H1 (cell line): Measurements from ENCODE around the gene TEX48. TPM values are rescaled to one million over a fixed set of nuclear protein-coding genes. Genes with fewer than 3 reads are reported as not detected.

Experiments
- CTCF ChIA-PET: fragments of 300-600 bp; sonication (Branson Sonifier 250); formaldehyde crosslinking; loops from one replicate; lab custom pipeline; 2021; ENCODE audit not compliant: partially characterized antibody; lab: Charles Lee
- POLR2A ChIA-PET: fragments of 300-600 bp; sonication (Branson Sonifier 250); formaldehyde crosslinking; loops from one replicate; lab custom pipeline; 2021; ENCODE audit warnings: inconsistent platforms; ENCODE audit not compliant: partially characterized antibody; lab: Charles Lee
- DNase-seq, 2 experiments: peaks; one replicate each; pipeline versions ENCODE4 v3.0.0 to v3.0.0-alpha.2; 2010 to 2022; ENCODE audit warnings: low spot score in 2 of 2, low read depth in 1 of 2, mixed read lengths in 1 of 2
- FAIRE-seq: peaks from 2 replicates; lab custom pipeline; 2011; peaks lifted over from hg19 to GRCh38; lab: Jason Lieb, UNC
- H2AFZ ChIP-seq: 2 replicates; pipeline ENCODE4 v1.8.1; 2012; ENCODE audit warnings: low read length, inconsistent platforms
- H2AK5ac ChIP-seq: 2 replicates; pipeline ENCODE4 v1.6.1; 2013; ENCODE audit warnings: low read depth, low read length
- H2BK120ac ChIP-seq: replicated peaks from 2 replicates; pipeline ENCODE3; 2013; ENCODE audit warnings: low read depth, low read length, inconsistent platforms
- H2BK12ac ChIP-seq: 2 replicates; pipeline ENCODE4 v1.6.1; 2013; ENCODE audit warnings: low read depth, low read length
- H2BK15ac ChIP-seq: 2 replicates; pipeline ENCODE4 v1.6.1; 2013; ENCODE audit warnings: low read length
- H2BK20ac ChIP-seq: 2 replicates; pipeline ENCODE4 v1.6.1; 2013; ENCODE audit warnings: low read length
- H2BK5ac ChIP-seq: 2 replicates; pipeline ENCODE4 v1.6.1; 2013; ENCODE audit warnings: low read depth, low read length
- H3K14ac ChIP-seq: 2 replicates; pipeline ENCODE4 v1.6.1; 2013; ENCODE audit warnings: inconsistent platforms; ENCODE audit not compliant: insufficient read length
- H3K18ac ChIP-seq: 2 replicates; pipeline ENCODE4 v1.6.1; 2013; ENCODE audit warnings: low read length; ENCODE audit errors: extremely low read depth
- H3K23ac ChIP-seq: 2 replicates; pipeline ENCODE4 v1.6.1; 2013; ENCODE audit warnings: inconsistent platforms; ENCODE audit not compliant: insufficient read length
- H3K23me2 ChIP-seq: 2 replicates; pipeline ENCODE4 v1.6.1; 2013; ENCODE audit warnings: low read depth, low read length
- H3K27ac ChIP-seq: 2 replicates; pipeline ENCODE4 v1.6.1; 2011; ENCODE audit warnings: low read depth, low read length, inconsistent platforms
- H3K27me3 ChIP-seq, 4 experiments: replicated peaks in 1 of 4; 1 replicate in 1 of 4; 2 replicates in 3 of 4; pipeline versions ENCODE4 v1.6.1 to v1.8.1; 2011 to 2013; ENCODE audit warnings: low read length in 3 of 4, mild to moderate bottlenecking in 3 of 4, inconsistent platforms in 2 of 4, mixed read lengths in 2 of 4, moderate library complexity in 1 of 4; ENCODE audit not compliant: control insufficient read depth in 3 of 4, insufficient read depth in 3 of 4; ENCODE audit errors: extremely low read depth in 1 of 4
- H3K36me3 ChIP-seq, 4 experiments: 2 replicates each; pipeline versions ENCODE4 v1.6.1 to v1.8.1; 2011 to 2013; ENCODE audit warnings: mild to moderate bottlenecking in 4 of 4, low read length in 3 of 4, moderate library complexity in 2 of 4, control low read depth in 1 of 4, inconsistent platforms in 1 of 4; ENCODE audit not compliant: insufficient read depth in 4 of 4, control insufficient read depth in 2 of 4
- H3K4ac ChIP-seq: replicated peaks from 2 replicates; pipeline ENCODE3; 2013; ENCODE audit warnings: low read length, low read depth, mixed read lengths, inconsistent platforms; ENCODE audit not compliant: insufficient read length
- H3K4me1 ChIP-seq, 4 experiments: replicated peaks in 1 of 4; 1 replicate in 1 of 4; 2 replicates in 3 of 4; pipeline versions ENCODE4 v1.6.1 to v1.8.1; 2011 to 2013; ENCODE audit warnings: low read length in 3 of 4, inconsistent platforms in 2 of 4, mixed read lengths in 1 of 4; ENCODE audit not compliant: insufficient read depth in 4 of 4, control insufficient read depth in 3 of 4
- H3K4me2 ChIP-seq, 2 experiments: 2 replicates each; pipeline versions ENCODE4 v1.6.1 to v1.8.1; 2011 to 2013; ENCODE audit warnings: low read depth in 2 of 2, low read length in 2 of 2, control low read depth in 1 of 2, inconsistent platforms in 1 of 2, mild to moderate bottlenecking in 1 of 2; ENCODE audit not compliant: insufficient read depth in 1 of 2
- H3K4me3 ChIP-seq, 4 experiments: fragments of 200-600, 300-600 bp in 1 of 4; sonication (generic), shearing (Covaris generic), sonication (Bioruptor Twin) in 1 of 4; 2 replicates each; pipeline versions ENCODE4 v1.5.1 to v1.8.1; 2011 to 2016; ENCODE audit warnings: low read length in 4 of 4, low read depth in 3 of 4, control low read depth in 2 of 4, inconsistent platforms in 2 of 4, mild to moderate bottlenecking in 2 of 4, mixed read lengths in 1 of 4, moderate library complexity in 1 of 4; ENCODE audit not compliant: insufficient read depth in 2 of 4; ENCODE audit errors: extremely low read depth in 1 of 4
- H3K56ac ChIP-seq: replicated peaks from 2 replicates; pipeline ENCODE3; 2013; ENCODE audit warnings: low read depth, mild to moderate bottlenecking, mixed read lengths, low read length, inconsistent platforms; ENCODE audit not compliant: insufficient read length
- H3K79me1 ChIP-seq: 2 replicates; pipeline ENCODE4 v1.6.1; 2013; ENCODE audit warnings: low read depth, low read length, control low read depth
- H3K79me2 ChIP-seq, 2 experiments: 2 replicates each; pipeline versions ENCODE4 v1.6.1 to v1.8.1; 2012 to 2013; ENCODE audit warnings: low read length in 2 of 2, mild to moderate bottlenecking in 2 of 2, inconsistent platforms in 1 of 2; ENCODE audit not compliant: insufficient read depth in 2 of 2, control insufficient read depth in 1 of 2
- H3K9ac ChIP-seq, 4 experiments: replicated peaks in 1 of 4; 1 replicate in 1 of 4; 2 replicates in 3 of 4; pipeline versions ENCODE4 v1.6.1 to v1.8.1; 2011 to 2013; ENCODE audit warnings: low read depth in 3 of 4, low read length in 3 of 4, control low read depth in 2 of 4, mild to moderate bottlenecking in 2 of 4, moderate library complexity in 2 of 4, inconsistent platforms in 1 of 4; ENCODE audit errors: extremely low read depth in 1 of 4
- H3K9me3 ChIP-seq, 2 experiments: 2 replicates each; pipeline versions ENCODE4 v1.6.1 to v1.8.1; 2012 to 2013; ENCODE audit warnings: mild to moderate bottlenecking in 2 of 2, moderate library complexity in 2 of 2, control low read depth in 1 of 2, inconsistent platforms in 1 of 2, low read depth in 1 of 2, low read length in 1 of 2, mixed read lengths in 1 of 2; ENCODE audit not compliant: insufficient read depth in 2 of 2
- H4K20me1 ChIP-seq, 2 experiments: replicated peaks in 1 of 2; 2 replicates each; pipeline versions ENCODE3 to v1.8.1; 2011 to 2013; ENCODE audit warnings: inconsistent platforms in 2 of 2, low read length in 2 of 2, mild to moderate bottlenecking in 1 of 2; ENCODE audit not compliant: insufficient read depth in 2 of 2, control insufficient read depth in 1 of 2
- H4K5ac ChIP-seq: 2 replicates; pipeline ENCODE4 v1.6.1; 2013; ENCODE audit warnings: low read length, low read depth, mixed read lengths, inconsistent platforms; ENCODE audit not compliant: insufficient read length
- H4K8ac ChIP-seq: 2 replicates; pipeline ENCODE4 v1.8.0; 2013; ENCODE audit warnings: mild to moderate bottlenecking, moderate library complexity, low read length, inconsistent platforms; ENCODE audit not compliant: insufficient read depth; ENCODE audit errors: extremely low read depth
- H4K91ac ChIP-seq: replicated peaks from 2 replicates; pipeline ENCODE3; 2013; ENCODE audit warnings: low read length, mixed read lengths, inconsistent platforms; ENCODE audit not compliant: insufficient read length
- BCL11A ChIP-seq, 2 experiments: IDR thresholded peaks; one replicate each; pipeline ENCODE4 v1.6.1; 2011; ENCODE audit warnings: low read depth in 2 of 2, low read length in 2 of 2, mild to moderate bottlenecking in 2 of 2
- CBX5 ChIP-seq: fragments of 300-800, 300-1000 bp; sonication (generic); IDR thresholded peaks from 2 replicates; pipeline ENCODE4 v1.7.1; 2016; ENCODE audit warnings: antibody characterized with exemption, low read length, low read depth
- CEBPB ChIP-seq: IDR thresholded peaks from 2 replicates; pipeline ENCODE4 v1.6.1; 2012; ENCODE audit warnings: low read depth, low read length
- CHD2 ChIP-seq: IDR thresholded peaks from 2 replicates; pipeline ENCODE4 v1.6.1; 2012; ENCODE audit warnings: low read length, improper control_type of control experiment
- EGR1 ChIP-seq: IDR thresholded peaks from 2 replicates; pipeline ENCODE4 v1.6.1; 2011; ENCODE audit warnings: low read depth, low read length, borderline replicate concordance
- EZH2 ChIP-seq: fragments of 200-600 bp; sonication (generic); IDR thresholded peaks from 2 replicates; pipeline ENCODE4 v1.7.1; 2012; ENCODE audit warnings: low read depth, mild to moderate bottlenecking, moderate library complexity, low read length, inconsistent platforms; ENCODE audit not compliant: severe bottlenecking
- HDAC2 ChIP-seq, 2 experiments: fragments of 300-600 bp in 1 of 2; sonication (generic) in 1 of 2; IDR thresholded peaks; 2 replicates each; pipeline ENCODE4 v1.6.1; 2011 to 2012; ENCODE audit warnings: low read depth in 2 of 2, low read length in 2 of 2, mild to moderate bottlenecking in 2 of 2, moderate library complexity in 2 of 2, borderline replicate concordance in 1 of 2, inconsistent platforms in 1 of 2
- HDAC6 ChIP-seq: IDR thresholded peaks from one replicate; pipeline ENCODE4 v1.7.1; 2012; ENCODE audit warnings: low read depth, mild to moderate bottlenecking, inconsistent platforms, low read length, moderate library complexity
- JUND ChIP-seq: IDR thresholded peaks from 2 replicates; pipeline ENCODE4 v1.6.1; 2011; ENCODE audit warnings: mild to moderate bottlenecking, improper control_type of control experiment, low read length
- MAFK ChIP-seq: IDR thresholded peaks from 2 replicates; pipeline ENCODE4 v1.6.1; 2012; ENCODE audit warnings: low read depth, mild to moderate bottlenecking, improper control_type of control experiment, low read length
- POLR2AphosphoS5 ChIP-seq: IDR thresholded peaks from 2 replicates; pipeline ENCODE4 v1.6.1; 2011; ENCODE audit warnings: low read depth, low read length
- RBBP5 ChIP-seq: IDR thresholded peaks from 2 replicates; pipeline ENCODE4 v1.7.1; 2012; ENCODE audit warnings: low read depth, mild to moderate bottlenecking, inconsistent platforms, low read length, moderate library complexity, borderline replicate concordance
- SIRT6 ChIP-seq: IDR thresholded peaks from one replicate; pipeline ENCODE4 v1.7.1; 2012; ENCODE audit warnings: low read length, inconsistent platforms
- SP4 ChIP-seq: IDR thresholded peaks from 2 replicates; pipeline ENCODE4 v1.6.1; 2012; ENCODE audit warnings: low read length, inconsistent platforms
- TAF1 ChIP-seq: IDR thresholded peaks from 2 replicates; pipeline ENCODE4 v1.6.1; 2011; ENCODE audit warnings: mild to moderate bottlenecking, low read depth, low read length
- TEAD4 ChIP-seq: IDR thresholded peaks from 2 replicates; pipeline ENCODE4 v1.6.1; 2012; ENCODE audit warnings: low read depth, low read length, inconsistent platforms, mixed read lengths
- WGBS, 2 experiments: shearing (Covaris generic) in 1 of 2; methylation state at CpG; one replicate each; pipeline versions ENCODE4 v1.1.6 to v1.1.7; 2013 to 2015; ENCODE audit warnings: low lambda C conversion rate in 2 of 2, mixed read lengths in 2 of 2, inconsistent platforms in 1 of 2, low coverage in 1 of 2, missing lambda C conversion rate in 1 of 2; ENCODE audit not compliant: insufficient replicate concordance in 2 of 2, insufficient coverage in 1 of 2, insufficient read length in 1 of 2; ENCODE audit errors: extremely low coverage in 1 of 2, missing lambda C conversion rate in 1 of 2; 5-methylcytosine and 5-hydroxymethylcytosine counted together
- polyA plus RNA-seq, 7 experiments: library from polyadenylated mRNA; depleted of rRNA in 3 of 7; stranded (reverse) in 5 of 7; unstranded in 2 of 7; fragments of >200 nt in 5 of 7; fragments of 200-250 nt in 2 of 7; gene quantifications; 1 replicate in 5 of 7; 2 replicates in 1 of 7; 4 replicates in 1 of 7; pipeline versions ENCODE4 v1.2.1 to v1.2.3, GENCODE V29; 2011 to 2013; ENCODE audit warnings: missing spikeins in 2 of 7, mixed read lengths in 2 of 7
- total RNA-seq: library from RNA; stranded (reverse); fragmentation: NEBNext Ultra II Directional; extraction: Animal tissue kit (Norgen Biotek cat#: 25700); gene quantifications from 2 replicates; pipeline ENCODE4 v1.2.1, GENCODE V29; 2021

The TEX48 gene
- total and polyA plus RNA-seq, 2 of the 8 experiments (the other 6 are each of a cell fraction or from before 2014, with no cell fraction given) = not detected

DNA sequence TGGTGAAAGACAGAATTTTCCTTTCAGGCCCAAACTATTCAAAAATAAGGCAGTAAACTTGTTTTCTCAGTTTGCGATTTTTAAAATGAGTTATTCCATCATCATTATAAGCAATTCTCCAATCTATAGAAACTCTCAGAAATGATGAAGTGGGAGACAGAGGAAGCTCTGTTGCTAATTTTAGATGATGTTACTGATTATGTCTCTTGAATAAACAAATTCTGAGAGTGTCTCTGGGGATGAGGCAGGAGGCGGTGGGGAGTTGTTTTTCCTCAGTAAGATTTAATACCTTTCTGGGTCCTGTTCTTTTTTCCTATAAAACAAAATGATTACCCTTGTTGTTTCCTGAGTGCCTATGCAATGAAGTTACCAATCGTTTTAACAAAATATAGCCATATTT, 43.9 kb upstream of the TEX48 start:
- no peak overlapping the region for H2BK20ac ChIP-seq
- peaks cover 3% of the 10 kb centered on the region; the same call in 1 of the 2 replicates for H3K23me2 ChIP-seq
- 87% methylated on average over 3 of the region's 3 CpGs; no CpG with 5 or more reads in 1 of the 2 experiments for WGBS, 2 experiments
- no peaks in the 10 kb centered on the region for H3K4me1 ChIP-seq
- H3K9ac ChIP-seq = no peak overlapping the region
- no peak overlapping the region for H3K27ac ChIP-seq
- H4K20me1 ChIP-seq = peaks cover 0 to 2% of the 10 kb centered on the region in 2 experiments
- no peak overlapping the region for H3K4ac ChIP-seq
- POLR2A ChIA-PET = no interaction called here
- H3K23ac ChIP-seq = no peak overlapping the region
- DNase-seq = no peak
- H4K8ac ChIP-seq = no peak overlapping the region
- H3K79me2 ChIP-seq = no peaks in the 10 kb centered on the region
- H3K14ac ChIP-seq = no peak overlapping the region
- no peak overlapping the region for H2BK5ac ChIP-seq
- FAIRE-seq = no peak
- H3K4me2 ChIP-seq = no peak overlapping the region
- H3K56ac ChIP-seq = no peak overlapping the region
- no peak overlapping the region for H2AFZ ChIP-seq
- H3K27me3 ChIP-seq = no peaks in the 10 kb centered on the region; a peak in 1 of 7 replicates
- no peak overlapping the region for H2BK12ac ChIP-seq
- H2AK5ac ChIP-seq = no peak overlapping the region
- CTCF ChIA-PET = no interaction called here
- no peak overlapping the region for H3K4me3 ChIP-seq
- H3K79me1 ChIP-seq = no peaks in the 10 kb centered on the region
- H2BK120ac ChIP-seq = no peak overlapping the region
- H3K36me3 ChIP-seq = no peaks in the 10 kb centered on the region
- H3K18ac ChIP-seq = no peak overlapping the region
- H3K9me3 ChIP-seq = no peaks in the 10 kb centered on the region
- no peak overlapping the region for H4K91ac ChIP-seq
- H2BK15ac ChIP-seq = no peak overlapping the region
- H4K5ac ChIP-seq = no peak overlapping the region
- no peak for TF ChIP-seq TEAD4
- no peak for TF ChIP-seq JUND
- no peak for TF ChIP-seq SP4
- no peak for TF ChIP-seq BCL11A (IDR thresholded peaks at IDR 0.05; ENCODE audit: low read depth in 2 of 2, low read length in 2 of 2)
- TF ChIP-seq MAFK = no peak
- no peak for TF ChIP-seq CEBPB
- no peak for TF ChIP-seq SIRT6
- no peak for TF ChIP-seq HDAC2 (IDR thresholded peaks at IDR 0.05; ENCODE audit: borderline replicate concordance in 1 of 2, low read depth in 2 of 2, low read length in 2 of 2)
- TF ChIP-seq EZH2 = no peak
- no peak for TF ChIP-seq POLR2AphosphoS5
- TF ChIP-seq CBX5 = no peak
- TF ChIP-seq CHD2 = no peak
- TF ChIP-seq HDAC6 = no peak
- TF ChIP-seq EGR1 = no peak
- TF ChIP-seq RBBP5 = no peak
- TF ChIP-seq TAF1 = no peak
